ENCODE data around the gene ARHGAP15. TPM values are rescaled to one million over a fixed set of nuclear protein-coding genes. Genes with fewer than 3 reads are reported as not detected.
A peak's percentile ranks its signal among the peaks of the same experiment; 100 is the strongest.

ARHGAP15 gene
- total RNA-seq, 2 donors from 2014 or later = 0.41 to 4.3 TPM

GRCh38 chr2:143717053-143717452, 587.8 kb downstream of the ARHGAP15 start:
- 19% methylated on average over 6 of the region's 6 CpGs for WGBS
- no peak for TF ChIP-seq POLR2A (IDR thresholded peaks at IDR 0.05)
- TF ChIP-seq, protein P1, sequence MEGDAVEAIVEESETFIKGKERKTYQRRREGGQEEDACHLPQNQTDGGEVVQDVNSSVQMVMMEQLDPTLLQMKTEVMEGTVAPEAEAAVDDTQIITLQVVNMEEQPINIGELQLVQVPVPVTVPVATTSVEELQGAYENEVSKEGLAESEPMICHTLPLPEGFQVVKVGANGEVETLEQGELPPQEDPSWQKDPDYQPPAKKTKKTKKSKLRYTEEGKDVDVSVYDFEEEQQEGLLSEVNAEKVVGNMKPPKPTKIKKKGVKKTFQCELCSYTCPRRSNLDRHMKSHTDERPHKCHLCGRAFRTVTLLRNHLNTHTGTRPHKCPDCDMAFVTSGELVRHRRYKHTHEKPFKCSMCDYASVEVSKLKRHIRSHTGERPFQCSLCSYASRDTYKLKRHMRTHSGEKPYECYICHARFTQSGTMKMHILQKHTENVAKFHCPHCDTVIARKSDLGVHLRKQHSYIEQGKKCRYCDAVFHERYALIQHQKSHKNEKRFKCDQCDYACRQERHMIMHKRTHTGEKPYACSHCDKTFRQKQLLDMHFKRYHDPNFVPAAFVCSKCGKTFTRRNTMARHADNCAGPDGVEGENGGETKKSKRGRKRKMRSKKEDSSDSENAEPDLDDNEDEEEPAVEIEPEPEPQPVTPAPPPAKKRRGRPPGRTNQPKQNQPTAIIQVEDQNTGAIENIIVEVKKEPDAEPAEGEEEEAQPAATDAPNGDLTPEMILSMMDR (IDR thresholded peaks at IDR 0.05) = no peak
- TF ChIP-seq POLR2AphosphoS5 (IDR thresholded peaks at IDR 0.05) = no peak
- Histone ChIP-seq H3K4me1 (replicated peaks) (no peaks in the 10 kb centered on the region), H3K9me3 (no peaks in the 10 kb centered on the region), H3K36me3 (no peaks in the 10 kb centered on the region), H3K27ac (no peak overlapping the region), H3K4me3 (no peak overlapping the region), H3K27me3 (replicated peaks; ENCODE audit: insufficient read depth) (no peaks in the 10 kb centered on the region)
- DNase-seq (ENCODE audit: low spot score) = peak; percentile 7
- intact Hi-C loops (cut with DNase I) = no loop called here

DNA sequence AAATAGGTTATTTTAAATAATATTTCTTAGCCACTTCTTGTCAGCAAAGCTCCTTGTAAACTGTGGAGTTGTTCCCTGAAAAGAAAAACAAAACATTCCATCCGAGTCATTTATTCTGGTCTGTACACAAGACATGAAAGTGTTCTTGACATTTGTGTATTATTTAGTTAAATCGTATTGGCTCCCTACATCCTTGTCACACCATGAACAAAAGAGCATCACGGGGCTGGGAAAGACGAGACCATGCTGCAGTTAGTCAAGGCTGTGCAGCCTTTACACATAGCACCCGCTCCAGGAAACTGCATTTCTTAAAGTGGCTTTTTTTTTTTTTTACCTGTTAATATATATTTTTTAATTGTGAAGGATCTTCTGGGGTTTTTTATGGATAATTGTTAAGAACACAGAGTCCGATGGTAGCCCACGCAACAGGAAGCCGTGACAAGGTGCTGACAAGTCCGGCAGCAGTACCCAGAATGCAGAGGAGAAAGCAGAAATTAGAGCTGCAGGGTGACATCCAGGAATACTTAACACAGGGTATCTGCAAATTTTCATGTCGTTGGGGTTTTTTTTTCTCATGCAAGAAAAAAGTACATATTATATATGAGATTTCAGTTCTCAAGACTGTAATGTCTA, 588.4 kb downstream of the ARHGAP15 start:
- H3K27ac ChIP-seq = no peak overlapping the region
- DNase-seq (ENCODE audit: low spot score) = no peak
- H3K4me3 ChIP-seq = no peak overlapping the region
- intact Hi-C loops (cut with DNase I) = no loop called here
- no peaks in the 10 kb centered on the region for H3K36me3 ChIP-seq
- no peak for TF ChIP-seq POLR2A (IDR thresholded peaks at IDR 0.05)
- no peak for TF ChIP-seq POLR2AphosphoS5 (IDR thresholded peaks at IDR 0.05)
- TF ChIP-seq, protein P1 (IDR thresholded peaks at IDR 0.05) = no peak
- H3K27me3 ChIP-seq (replicated peaks; ENCODE audit: insufficient read depth) = no peaks in the 10 kb centered on the region
- H3K9me3 ChIP-seq = no peaks in the 10 kb centered on the region
- H3K4me1 ChIP-seq (replicated peaks) = no peaks in the 10 kb centered on the region
- WGBS = 30% methylated on average over 10 of the region's 10 CpGs

GRCh38 chr2:143718745-143719144, 589.5 kb downstream of the ARHGAP15 start:
- 81% methylated on average over 2 of the region's 2 CpGs for WGBS
- Histone ChIP-seq H3K27ac (no peak overlapping the region), H3K4me3 (no peak overlapping the region), H3K36me3 (no peaks in the 10 kb centered on the region), H3K27me3 (replicated peaks; ENCODE audit: insufficient read depth) (no peaks in the 10 kb centered on the region), H3K9me3 (no peaks in the 10 kb centered on the region), H3K4me1 (replicated peaks) (no peaks in the 10 kb centered on the region)
- DNase-seq (ENCODE audit: low spot score) = no peak
- no peak for TF ChIP-seq POLR2A (IDR thresholded peaks at IDR 0.05)
- TF ChIP-seq, protein P1 (IDR thresholded peaks at IDR 0.05) = no peak
- TF ChIP-seq POLR2AphosphoS5 (IDR thresholded peaks at IDR 0.05) = no peak
- intact Hi-C loops (cut with DNase I) = no loop called here

- Histone ChIP-seq H3K4me1 (replicated peaks) (no peaks in the 10 kb centered on the region), H3K4me3 (no peak overlapping the region), H3K36me3 (no peaks in the 10 kb centered on the region), H3K9me3 (no peaks in the 10 kb centered on the region), H3K27ac (no peak overlapping the region), H3K27me3 (replicated peaks; ENCODE audit: insufficient read depth) (no peaks in the 10 kb centered on the region)
- TF ChIP-seq POLR2A (IDR thresholded peaks at IDR 0.05) = no peak
- TF ChIP-seq POLR2AphosphoS5 (IDR thresholded peaks at IDR 0.05) = no peak
- TF ChIP-seq, protein P1 (IDR thresholded peaks at IDR 0.05) = no peak
- 92% methylated on average over 2 of the region's 2 CpGs for WGBS
- no peak for DNase-seq (ENCODE audit: low spot score)
- intact Hi-C loops (cut with DNase I) = no loop called here
Observed at GRCh38 chr2:143719406-143719805, 590.2 kb downstream of the ARHGAP15 start.

DNA sequence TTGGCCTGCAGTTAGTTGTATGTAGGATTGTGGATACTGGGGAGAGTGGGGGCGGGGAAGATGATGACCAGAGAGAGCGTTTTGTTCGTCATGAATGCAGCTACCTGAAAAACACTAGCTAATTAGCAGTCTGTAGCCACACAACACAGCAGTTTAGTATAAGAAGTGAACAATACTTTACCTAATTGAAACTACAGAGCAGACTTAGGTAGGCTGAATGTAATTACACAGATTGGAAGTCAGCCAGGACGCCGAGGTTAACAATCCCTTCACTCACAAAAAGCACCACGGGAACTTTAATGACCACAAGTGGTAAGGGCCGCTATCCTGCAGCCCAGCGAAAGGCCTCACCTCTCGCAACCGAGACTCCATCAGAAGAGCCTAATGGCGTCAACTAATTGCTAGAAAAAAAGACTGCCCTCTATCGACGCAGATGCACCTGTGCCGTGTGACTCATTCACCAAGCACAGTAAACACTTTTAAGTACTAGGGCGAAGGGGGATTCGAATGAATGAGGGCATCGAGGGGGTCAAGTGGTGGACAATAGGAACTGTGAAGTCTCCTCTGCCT, 591.0 kb downstream of the ARHGAP15 start:
- Histone ChIP-seq H3K27me3 (replicated peaks; ENCODE audit: insufficient read depth) (no peaks in the 10 kb centered on the region), H3K9me3 (no peaks in the 10 kb centered on the region), H3K36me3 (no peaks in the 10 kb centered on the region), H3K27ac (no peak overlapping the region), H3K4me1 (replicated peaks) (no peaks in the 10 kb centered on the region), H3K4me3 (no peak overlapping the region)
- TF ChIP-seq, protein P1 (IDR thresholded peaks at IDR 0.05) = no peak
- TF ChIP-seq POLR2AphosphoS5 (IDR thresholded peaks at IDR 0.05) = no peak
- no peak for TF ChIP-seq POLR2A (IDR thresholded peaks at IDR 0.05)
- WGBS = 88% methylated on average over 17 of the region's 17 CpGs
- intact Hi-C loops (cut with DNase I) = no loop called here
- no peak for DNase-seq (ENCODE audit: low spot score)
